ENCODE results near the gene RAB3B. TPM values are rescaled to one million over a fixed set of nuclear protein-coding genes. Genes with fewer than 3 reads are reported as not detected.

RAB3B gene
- total and polyA plus RNA-seq, 2 donors (not counting 1 experiment from before 2014, with no cell fraction given): 36.5 to 51.6 TPM

DNA sequence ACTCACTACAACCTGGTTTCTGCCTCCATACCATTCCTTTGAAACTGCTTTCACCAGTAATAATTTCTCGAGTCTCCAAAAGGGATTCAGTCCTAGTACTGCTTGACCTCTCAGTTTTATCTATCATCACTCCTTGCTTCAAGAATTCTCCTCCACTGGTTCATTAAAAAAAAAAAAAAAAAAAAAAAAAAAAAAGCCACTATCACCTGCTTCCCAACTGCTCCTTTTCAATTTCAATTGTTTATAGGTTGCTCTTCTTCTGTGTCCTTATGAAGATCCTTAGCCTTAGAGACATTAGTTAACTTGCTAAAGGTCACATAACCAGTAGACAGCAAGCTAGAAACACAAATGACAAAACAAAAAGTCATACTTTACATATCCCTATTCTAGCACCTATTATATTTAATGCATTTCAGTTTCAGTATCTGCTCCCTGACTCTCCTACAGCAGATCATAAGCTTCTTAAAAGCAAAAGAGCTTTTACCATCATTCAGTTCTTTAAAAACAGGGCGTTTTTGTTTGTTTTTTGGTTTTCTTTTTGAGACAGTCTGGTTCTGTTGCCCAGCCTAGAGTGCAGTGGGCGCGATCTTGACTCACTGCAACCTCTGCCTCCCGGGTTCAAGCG is 119.0 kb downstream of the RAB3B start:
- Histone ChIP-seq H3K4me3 (replicated peaks in 1 of 4; ENCODE audit: control extremely low read depth in 1 of 4, insufficient read depth in 1 of 4, low read depth in 3 of 4, low read length in 4 of 4) (no peak overlapping the region), H3K4me1 (ENCODE audit: control insufficient read depth, extremely low read depth, insufficient read depth, low read length) (no peaks in the 10 kb centered on the region), H4K20me1 (ENCODE audit: control insufficient read depth, extremely low read depth, insufficient read depth, low read length) (no peaks in the 10 kb centered on the region), H2AFZ (ENCODE audit: low read length) (no peak overlapping the region), H3K27me3 (ENCODE audit: control insufficient read depth, insufficient read depth, low read length) (no peaks in the 10 kb centered on the region), H3K27ac (ENCODE audit: insufficient read depth, low read length) (no peak overlapping the region), H3K9me3 (ENCODE audit: control insufficient read depth, insufficient read depth, low read depth, low read length) (no peaks in the 10 kb centered on the region), H3K36me3 (ENCODE audit: control insufficient read depth, insufficient read depth, low read length) (peaks cover 1% of the 10 kb centered on the region), H3K9ac (ENCODE audit: insufficient read depth, low read length) (no peak overlapping the region), H3K79me2 (ENCODE audit: control insufficient read depth, insufficient read depth, low read length) (peaks cover 92% of the 10 kb centered on the region), H3K4me2 (ENCODE audit: extremely low read depth, insufficient read depth, low read length) (no peak overlapping the region)
- DNase-seq (ENCODE audit: low read depth in 2 of 2): no peak
- no peak for TF ChIP-seq EZH2 (IDR thresholded peaks at IDR 0.05; ENCODE audit: low read length, missing control alignments)
- TF ChIP-seq, protein P1, sequence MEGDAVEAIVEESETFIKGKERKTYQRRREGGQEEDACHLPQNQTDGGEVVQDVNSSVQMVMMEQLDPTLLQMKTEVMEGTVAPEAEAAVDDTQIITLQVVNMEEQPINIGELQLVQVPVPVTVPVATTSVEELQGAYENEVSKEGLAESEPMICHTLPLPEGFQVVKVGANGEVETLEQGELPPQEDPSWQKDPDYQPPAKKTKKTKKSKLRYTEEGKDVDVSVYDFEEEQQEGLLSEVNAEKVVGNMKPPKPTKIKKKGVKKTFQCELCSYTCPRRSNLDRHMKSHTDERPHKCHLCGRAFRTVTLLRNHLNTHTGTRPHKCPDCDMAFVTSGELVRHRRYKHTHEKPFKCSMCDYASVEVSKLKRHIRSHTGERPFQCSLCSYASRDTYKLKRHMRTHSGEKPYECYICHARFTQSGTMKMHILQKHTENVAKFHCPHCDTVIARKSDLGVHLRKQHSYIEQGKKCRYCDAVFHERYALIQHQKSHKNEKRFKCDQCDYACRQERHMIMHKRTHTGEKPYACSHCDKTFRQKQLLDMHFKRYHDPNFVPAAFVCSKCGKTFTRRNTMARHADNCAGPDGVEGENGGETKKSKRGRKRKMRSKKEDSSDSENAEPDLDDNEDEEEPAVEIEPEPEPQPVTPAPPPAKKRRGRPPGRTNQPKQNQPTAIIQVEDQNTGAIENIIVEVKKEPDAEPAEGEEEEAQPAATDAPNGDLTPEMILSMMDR (conservative IDR thresholded peaks at IDR 0.05 in 1 of 2, IDR thresholded peaks at IDR 0.05 in 1 of 2; ENCODE audit: low read depth in 1 of 2, low read length in 2 of 2): no peak

DNA sequence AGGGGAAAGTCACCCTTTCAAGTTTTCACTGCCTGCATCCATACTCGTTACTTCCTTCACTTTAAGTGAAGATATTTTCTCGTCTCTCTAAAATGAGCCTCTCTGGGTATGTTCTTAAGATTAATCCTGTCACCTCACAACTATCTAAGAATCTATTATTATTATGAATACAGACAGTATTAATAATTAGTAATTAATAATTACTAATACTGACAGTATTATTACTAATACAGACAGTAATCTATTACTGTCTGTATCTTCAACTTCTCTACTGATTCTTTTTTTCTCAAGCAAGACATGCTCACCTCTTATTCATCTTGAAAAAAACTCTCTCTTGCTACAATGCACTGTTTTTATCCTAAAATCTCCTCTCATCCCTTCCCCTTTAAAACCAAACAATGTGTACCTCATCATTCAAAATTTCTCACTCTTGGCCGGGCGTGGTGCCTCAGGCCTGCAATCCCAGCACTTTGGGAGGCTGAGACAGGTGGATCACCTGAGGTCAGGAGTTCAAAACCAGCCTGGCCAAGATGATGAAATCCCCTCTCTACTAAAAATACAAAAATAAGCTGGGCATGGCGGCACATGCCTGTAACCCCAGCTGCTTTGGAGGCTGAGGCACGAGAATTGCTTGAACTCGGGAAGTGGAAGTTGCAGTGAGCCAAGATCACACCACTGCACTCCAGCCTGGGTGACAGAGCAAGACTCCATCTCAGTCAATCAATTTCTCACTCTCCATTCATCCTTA is 119.7 kb downstream of the RAB3B start:
- no peak for TF ChIP-seq EZH2 (IDR thresholded peaks at IDR 0.05; ENCODE audit: low read length, missing control alignments)
- TF ChIP-seq, protein P1 (conservative IDR thresholded peaks at IDR 0.05 in 1 of 2, IDR thresholded peaks at IDR 0.05 in 1 of 2; ENCODE audit: low read depth in 1 of 2, low read length in 2 of 2): no peak
- no peaks in the 10 kb centered on the region for H3K4me1 ChIP-seq (ENCODE audit: control insufficient read depth, extremely low read depth, insufficient read depth, low read length)

DNA sequence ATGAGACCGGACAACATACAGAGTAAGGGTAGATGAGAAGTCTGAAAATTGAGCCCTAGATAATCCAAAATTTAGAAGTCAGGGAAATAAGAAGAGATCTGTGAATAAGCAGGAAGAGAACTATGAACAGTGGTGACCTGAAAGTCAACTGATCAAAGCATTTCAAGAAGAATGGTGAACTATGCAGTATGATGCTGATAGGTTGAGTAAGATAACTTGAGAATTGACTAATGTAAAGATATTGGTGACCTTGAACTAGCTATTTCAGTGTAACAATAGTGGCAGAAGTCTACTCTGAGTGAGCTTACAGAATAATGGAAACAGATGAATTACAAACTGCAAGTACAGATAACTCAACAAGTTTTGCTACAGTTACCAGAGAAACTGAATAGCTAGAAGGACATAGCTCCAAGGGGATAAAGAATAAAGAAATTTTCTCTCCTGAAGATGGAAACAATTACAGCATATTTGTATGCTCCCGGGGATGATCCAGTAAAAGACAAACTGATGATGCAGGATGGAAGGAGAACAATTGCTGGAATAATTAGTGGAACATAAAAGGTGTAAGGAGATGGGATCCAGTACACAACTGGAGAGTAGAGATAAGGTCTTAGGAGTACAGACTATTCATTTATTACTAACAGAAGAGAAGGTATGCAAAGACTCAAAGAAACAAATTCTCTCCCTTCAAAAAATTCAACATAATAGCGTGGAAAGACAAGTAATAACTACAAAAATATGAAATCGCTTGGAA is 122.8 kb downstream of the RAB3B start:
- no peaks in the 10 kb centered on the region for H3K36me3 ChIP-seq (ENCODE audit: control insufficient read depth, insufficient read depth, low read length)
- no peak overlapping the region for H2AFZ ChIP-seq (ENCODE audit: low read length)
- H3K4me3 ChIP-seq (replicated peaks in 1 of 4; ENCODE audit: control extremely low read depth in 1 of 4, insufficient read depth in 1 of 4, low read depth in 3 of 4, low read length in 4 of 4): no peak overlapping the region
- H3K4me1 ChIP-seq (ENCODE audit: control insufficient read depth, extremely low read depth, insufficient read depth, low read length): no peaks in the 10 kb centered on the region
- no peaks in the 10 kb centered on the region for H4K20me1 ChIP-seq (ENCODE audit: control insufficient read depth, extremely low read depth, insufficient read depth, low read length)
- peaks cover 77% of the 10 kb centered on the region for H3K79me2 ChIP-seq (ENCODE audit: control insufficient read depth, insufficient read depth, low read length)
- no peaks in the 10 kb centered on the region for H3K27me3 ChIP-seq (ENCODE audit: control insufficient read depth, insufficient read depth, low read length)
- TF ChIP-seq EZH2 (IDR thresholded peaks at IDR 0.05; ENCODE audit: low read length, missing control alignments): no peak
- TF ChIP-seq, protein P1 (conservative IDR thresholded peaks at IDR 0.05 in 1 of 2, IDR thresholded peaks at IDR 0.05 in 1 of 2; ENCODE audit: low read depth in 1 of 2, low read length in 2 of 2): no peak
- H3K27ac ChIP-seq (ENCODE audit: insufficient read depth, low read length): no peak overlapping the region
- no peak for DNase-seq (ENCODE audit: low read depth in 2 of 2)
- no peaks in the 10 kb centered on the region for H3K9me3 ChIP-seq (ENCODE audit: control insufficient read depth, insufficient read depth, low read depth, low read length)
- no peak overlapping the region for H3K4me2 ChIP-seq (ENCODE audit: extremely low read depth, insufficient read depth, low read length)
- no peak overlapping the region for H3K9ac ChIP-seq (ENCODE audit: insufficient read depth, low read length)

More for the DNA sequence above, 119.7 kb downstream of the RAB3B start:
- DNase-seq (ENCODE audit: low read depth in 2 of 2): no peak
- Histone ChIP-seq H3K79me2 (ENCODE audit: control insufficient read depth, insufficient read depth, low read length) (peaks cover 91% of the 10 kb centered on the region), H3K9ac (ENCODE audit: insufficient read depth, low read length) (no peak overlapping the region), H3K9me3 (ENCODE audit: control insufficient read depth, insufficient read depth, low read depth, low read length) (no peaks in the 10 kb centered on the region), H4K20me1 (ENCODE audit: control insufficient read depth, extremely low read depth, insufficient read depth, low read length) (no peaks in the 10 kb centered on the region), H3K4me2 (ENCODE audit: extremely low read depth, insufficient read depth, low read length) (no peak overlapping the region), H2AFZ (ENCODE audit: low read length) (no peak overlapping the region), H3K36me3 (ENCODE audit: control insufficient read depth, insufficient read depth, low read length) (peaks cover 1% of the 10 kb centered on the region), H3K27me3 (ENCODE audit: control insufficient read depth, insufficient read depth, low read length) (no peaks in the 10 kb centered on the region), H3K4me3 (replicated peaks in 1 of 4; ENCODE audit: control extremely low read depth in 1 of 4, insufficient read depth in 1 of 4, low read depth in 3 of 4, low read length in 4 of 4) (no peak overlapping the region), H3K27ac (ENCODE audit: insufficient read depth, low read length) (no peak overlapping the region)
